HepG2 (cell line): Measurements from ENCODE around the gene ZNF19. TPM values are rescaled to one million over a fixed set of nuclear protein-coding genes. Genes with fewer than 3 reads are reported as not detected.

Experiments
- ATF1 ChIP-seq: IDR thresholded peaks from 2 replicates; pipeline ENCODE4 v1.6.1; 2016; ENCODE audit warnings: mild to moderate bottlenecking, control low read depth
- FOXM1 ChIP-seq: sonication (generic); formaldehyde crosslinking; IDR thresholded peaks from 2 replicates; pipeline ENCODE4 v1.5.0; 2020; ENCODE audit warnings: missing genetic modification reagents
- KLF6 ChIP-seq: IDR thresholded peaks from 2 replicates; pipeline ENCODE4 v1.8.0; 2016; ENCODE audit warnings: missing biosample characterization, missing genetic modification reagents
- MTA3 ChIP-seq: sonication (generic); formaldehyde crosslinking; IDR thresholded peaks from 2 replicates; pipeline ENCODE4 v1.4.0; 2020; ENCODE audit warnings: missing genetic modification reagents
- NCOR1 ChIP-seq: fragments of 200-600 bp; sonication (generic); IDR thresholded peaks from 2 replicates; pipeline ENCODE4 v1.7.0; 2017; ENCODE audit warnings: antibody characterized with exemption, low read length, borderline replicate concordance
- SOX13 ChIP-seq, 3 experiments: fragments of 450-650 bp in 1 of 3; sonication (generic) in 1 of 3; formaldehyde crosslinking in 1 of 3; IDR thresholded peaks in 2 of 3; conservative IDR thresholded peaks in 1 of 3; 2 replicates each; pipeline versions ENCODE4 v1.5.0 to v1.6.1; 2016 to 2020; ENCODE audit warnings: antibody characterized with exemption in 1 of 3, mild to moderate bottlenecking in 1 of 3, missing compliant biosample characterization in 1 of 3, missing genetic modification reagents in 1 of 3, moderate library complexity in 1 of 3
- SPEN ChIP-seq: sonication (generic); formaldehyde crosslinking; IDR thresholded peaks from 2 replicates; pipeline ENCODE4 v1.5.1; 2020; ENCODE audit warnings: low read depth, mild to moderate bottlenecking, missing genetic modification reagents
- ZBTB42 ChIP-seq: sonication (generic); formaldehyde crosslinking; IDR thresholded peaks from 2 replicates; pipeline ENCODE4 v1.5.0; 2020; ENCODE audit warnings: mild to moderate bottlenecking, missing genetic modification reagents
- ZFP1 ChIP-seq: IDR thresholded peaks from 2 replicates; pipeline ENCODE4 v1.6.1; 2016
- ZMYM2 ChIP-seq: sonication (generic); formaldehyde crosslinking; IDR thresholded peaks from 2 replicates; pipeline ENCODE4 v1.8.0; 2022; ENCODE audit warnings: mild to moderate bottlenecking, missing genetic modification reagents
- ZNF550 ChIP-seq: sonication (generic); formaldehyde crosslinking; IDR thresholded peaks from 2 replicates; pipeline ENCODE4 v1.4.0; 2020; ENCODE audit warnings: mild to moderate bottlenecking, missing genetic modification reagents, borderline replicate concordance
- ZNF619 ChIP-seq: sonication (generic); formaldehyde crosslinking; IDR thresholded peaks from 2 replicates; pipeline ENCODE4 v1.4.0; 2020; ENCODE audit warnings: mild to moderate bottlenecking, missing genetic modification reagents
- ZNF761 ChIP-seq: sonication (generic); formaldehyde crosslinking; conservative IDR thresholded peaks from 2 replicates; pipeline ENCODE4 v1.4.0; 2020; ENCODE audit warnings: mild to moderate bottlenecking, missing genetic modification reagents
- ZSCAN21 ChIP-seq: sonication (generic); formaldehyde crosslinking; IDR thresholded peaks from 2 replicates; pipeline ENCODE4 v1.8.0; 2022; ENCODE audit warnings: mild to moderate bottlenecking, missing genetic modification reagents, moderate library complexity, borderline replicate concordance
- polyA plus RNA-seq, 8 experiments: library from polyadenylated mRNA; depleted of rRNA in 3 of 8; stranded (reverse) in 7 of 8; unstranded in 1 of 8; fragments of >200 nt; fragmentation: Illumina TruSeq in 4 of 8; extraction: Trizol in 4 of 8; gene quantifications; 2 replicates each; pipeline versions ENCODE4 v1.2.1 to v1.2.3, GENCODE V29; 2011 to 2016; ENCODE audit warnings: low read depth in 4 of 8, missing spikeins in 1 of 8, mixed read lengths in 1 of 8; ENCODE audit not compliant: insufficient read depth in 1 of 8
- total RNA-seq, 5 experiments: library from RNA; depleted of rRNA; stranded (reverse); fragments of >200 nt; fragmentation: Illumina TruSeq; extraction: Trizol; gene quantifications; 2 replicates each; pipeline ENCODE4 v1.2.3, GENCODE V29; 2016; ENCODE audit warnings: low read depth in 1 of 5
- TF ChIP-seq, protein P1 (sequence below): sonication (generic); formaldehyde crosslinking; IDR thresholded peaks from 2 replicates; pipeline ENCODE4 v1.4.0; 2020; ENCODE audit warnings: mild to moderate bottlenecking, missing genetic modification reagents
- TF ChIP-seq, protein P2 (sequence below): sonication (generic); formaldehyde crosslinking; IDR thresholded peaks from 2 replicates; pipeline ENCODE4 v1.5.0; 2020; ENCODE audit warnings: mild to moderate bottlenecking, missing genetic modification reagents, borderline replicate concordance
- TF ChIP-seq, protein P3 (sequence below), 2 experiments: sonication (generic) in 1 of 2; formaldehyde crosslinking in 1 of 2; IDR thresholded peaks; 2 replicates each; pipeline versions ENCODE4 v1.4.0 to v1.6.1; 2018 to 2020; ENCODE audit warnings: missing genetic modification reagents in 2 of 2, borderline replicate concordance in 1 of 2, low read depth in 1 of 2, mild to moderate bottlenecking in 1 of 2, missing biosample characterization in 1 of 2
- TF ChIP-seq, protein P4 (sequence below): sonication (generic); formaldehyde crosslinking; conservative IDR thresholded peaks from 2 replicates; pipeline ENCODE4 v1.4.0; 2020; ENCODE audit warnings: missing genetic modification reagents

ZNF19 gene
- total and polyA plus RNA-seq, 2 of the 13 experiments (the other 11 are each of a cell fraction or from before 2014, with no cell fraction given): 3.2 to 5.8 TPM

DNA sequence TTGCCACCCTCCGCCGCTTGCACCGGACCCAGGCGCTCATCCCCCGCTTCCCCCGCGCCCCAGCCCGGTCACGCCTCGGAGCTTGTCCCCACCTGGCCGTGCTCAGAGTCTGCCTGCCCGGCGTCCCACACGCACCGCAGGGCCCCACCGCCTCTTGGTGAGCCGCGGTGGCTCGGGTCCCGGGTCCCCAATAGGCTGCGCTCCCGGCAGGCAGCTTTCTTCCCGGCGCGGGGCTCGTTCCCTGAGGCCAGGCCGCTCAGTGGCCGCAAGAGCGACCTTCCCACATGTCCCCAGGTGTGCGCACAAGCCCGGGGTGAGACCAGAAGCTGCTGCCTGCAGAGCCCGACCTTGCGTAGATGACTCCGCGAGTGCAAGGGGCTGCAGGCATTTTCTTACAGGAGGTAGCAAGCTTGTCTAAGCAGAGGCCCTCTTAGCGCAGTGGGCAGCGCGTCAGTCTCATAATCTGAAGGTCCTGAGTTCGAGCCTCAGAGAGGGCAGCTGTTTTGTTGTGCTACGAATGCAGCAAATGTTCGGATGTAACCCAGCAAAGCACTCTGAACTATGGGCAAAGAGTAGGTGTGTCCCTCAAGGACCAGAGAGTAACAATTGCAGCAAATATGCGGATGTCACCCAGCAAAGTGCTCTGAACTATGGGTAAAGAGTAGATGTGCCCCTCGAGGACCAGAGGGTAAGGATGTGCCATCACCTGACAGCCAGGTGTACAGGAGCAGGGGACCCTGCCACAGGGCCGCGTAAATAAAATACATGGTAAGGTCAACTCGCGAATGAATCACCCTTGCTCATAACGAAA, 62.9 kb downstream of the ZNF19 start (continued):
- TF ChIP-seq, protein P1, sequence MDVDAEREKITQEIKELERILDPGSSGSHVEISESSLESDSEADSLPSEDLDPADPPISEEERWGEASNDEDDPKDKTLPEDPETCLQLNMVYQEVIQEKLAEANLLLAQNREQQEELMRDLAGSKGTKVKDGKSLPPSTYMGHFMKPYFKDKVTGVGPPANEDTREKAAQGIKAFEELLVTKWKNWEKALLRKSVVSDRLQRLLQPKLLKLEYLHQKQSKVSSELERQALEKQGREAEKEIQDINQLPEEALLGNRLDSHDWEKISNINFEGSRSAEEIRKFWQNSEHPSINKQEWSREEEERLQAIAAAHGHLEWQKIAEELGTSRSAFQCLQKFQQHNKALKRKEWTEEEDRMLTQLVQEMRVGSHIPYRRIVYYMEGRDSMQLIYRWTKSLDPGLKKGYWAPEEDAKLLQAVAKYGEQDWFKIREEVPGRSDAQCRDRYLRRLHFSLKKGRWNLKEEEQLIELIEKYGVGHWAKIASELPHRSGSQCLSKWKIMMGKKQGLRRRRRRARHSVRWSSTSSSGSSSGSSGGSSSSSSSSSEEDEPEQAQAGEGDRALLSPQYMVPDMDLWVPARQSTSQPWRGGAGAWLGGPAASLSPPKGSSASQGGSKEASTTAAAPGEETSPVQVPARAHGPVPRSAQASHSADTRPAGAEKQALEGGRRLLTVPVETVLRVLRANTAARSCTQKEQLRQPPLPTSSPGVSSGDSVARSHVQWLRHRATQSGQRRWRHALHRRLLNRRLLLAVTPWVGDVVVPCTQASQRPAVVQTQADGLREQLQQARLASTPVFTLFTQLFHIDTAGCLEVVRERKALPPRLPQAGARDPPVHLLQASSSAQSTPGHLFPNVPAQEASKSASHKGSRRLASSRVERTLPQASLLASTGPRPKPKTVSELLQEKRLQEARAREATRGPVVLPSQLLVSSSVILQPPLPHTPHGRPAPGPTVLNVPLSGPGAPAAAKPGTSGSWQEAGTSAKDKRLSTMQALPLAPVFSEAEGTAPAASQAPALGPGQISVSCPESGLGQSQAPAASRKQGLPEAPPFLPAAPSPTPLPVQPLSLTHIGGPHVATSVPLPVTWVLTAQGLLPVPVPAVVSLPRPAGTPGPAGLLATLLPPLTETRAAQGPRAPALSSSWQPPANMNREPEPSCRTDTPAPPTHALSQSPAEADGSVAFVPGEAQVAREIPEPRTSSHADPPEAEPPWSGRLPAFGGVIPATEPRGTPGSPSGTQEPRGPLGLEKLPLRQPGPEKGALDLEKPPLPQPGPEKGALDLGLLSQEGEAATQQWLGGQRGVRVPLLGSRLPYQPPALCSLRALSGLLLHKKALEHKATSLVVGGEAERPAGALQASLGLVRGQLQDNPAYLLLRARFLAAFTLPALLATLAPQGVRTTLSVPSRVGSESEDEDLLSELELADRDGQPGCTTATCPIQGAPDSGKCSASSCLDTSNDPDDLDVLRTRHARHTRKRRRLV (CRISPR knock-in tag): no peak
- TF ChIP-seq, protein P2, sequence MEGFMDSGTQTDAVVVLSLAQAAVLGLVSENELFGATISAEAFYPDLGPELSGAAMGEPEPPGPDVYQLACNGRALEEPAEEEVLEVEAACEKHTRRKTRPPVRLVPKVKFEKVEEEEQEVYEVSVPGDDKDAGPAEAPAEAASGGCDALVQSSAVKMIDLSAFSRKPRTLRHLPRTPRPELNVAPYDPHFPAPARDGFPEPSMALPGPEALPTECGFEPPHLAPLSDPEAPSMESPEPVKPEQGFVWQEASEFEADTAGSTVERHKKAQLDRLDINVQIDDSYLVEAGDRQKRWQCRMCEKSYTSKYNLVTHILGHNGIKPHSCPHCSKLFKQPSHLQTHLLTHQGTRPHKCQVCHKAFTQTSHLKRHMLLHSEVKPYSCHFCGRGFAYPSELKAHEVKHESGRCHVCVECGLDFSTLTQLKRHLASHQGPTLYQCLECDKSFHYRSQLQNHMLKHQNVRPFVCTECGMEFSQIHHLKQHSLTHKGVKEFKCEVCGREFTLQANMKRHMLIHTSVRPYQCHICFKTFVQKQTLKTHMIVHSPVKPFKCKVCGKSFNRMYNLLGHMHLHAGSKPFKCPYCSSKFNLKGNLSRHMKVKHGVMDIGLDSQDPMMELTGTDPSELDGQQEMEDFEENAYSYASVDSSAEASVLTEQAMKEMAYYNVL (CRISPR knock-in tag): peak; percentile 78; the same call in 1 of the 2 replicates
- TF ChIP-seq, protein P3, sequence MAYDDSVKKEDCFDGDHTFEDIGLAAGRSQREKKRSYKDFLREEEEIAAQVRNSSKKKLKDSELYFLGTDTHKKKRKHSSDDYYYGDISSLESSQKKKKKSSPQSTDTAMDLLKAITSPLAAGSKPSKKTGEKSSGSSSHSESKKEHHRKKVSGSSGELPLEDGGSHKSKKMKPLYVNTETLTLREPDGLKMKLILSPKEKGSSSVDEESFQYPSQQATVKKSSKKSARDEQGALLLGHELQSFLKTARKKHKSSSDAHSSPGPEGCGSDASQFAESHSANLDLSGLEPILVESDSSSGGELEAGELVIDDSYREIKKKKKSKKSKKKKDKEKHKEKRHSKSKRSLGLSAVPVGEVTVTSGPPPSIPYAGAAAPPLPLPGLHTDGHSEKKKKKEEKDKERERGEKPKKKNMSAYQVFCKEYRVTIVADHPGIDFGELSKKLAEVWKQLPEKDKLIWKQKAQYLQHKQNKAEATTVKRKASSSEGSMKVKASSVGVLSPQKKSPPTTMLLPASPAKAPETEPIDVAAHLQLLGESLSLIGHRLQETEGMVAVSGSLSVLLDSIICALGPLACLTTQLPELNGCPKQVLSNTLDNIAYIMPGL (CRISPR knock-in tag; IDR thresholded peaks at IDR 0.05; ENCODE audit: borderline replicate concordance in 1 of 2, low read depth in 1 of 2): peak; percentile 100
- TF ChIP-seq ZNF761: peak; percentile 98
- TF ChIP-seq KLF6 (CRISPR knock-in tag): peak; percentile 96
- TF ChIP-seq ZNF550 (CRISPR knock-in tag): 0 out of 2 replicates have a peak, but pooled peaks have one; percentile 47
- peak; percentile 49; the same call in 1 of the 2 replicates for TF ChIP-seq SPEN (CRISPR knock-in tag)
- peak; percentile 94 for TF ChIP-seq ZMYM2
- TF ChIP-seq SOX13 (IDR thresholded peaks at IDR 0.05): peak; percentile 77
- peak in 1 of 2 experiments; percentile 94; a peak in 2 of 4 replicates for TF ChIP-seq SOX13 (CRISPR knock-in tag; conservative IDR thresholded peaks at IDR 0.05 in 1 of 2, IDR thresholded peaks at IDR 0.05 in 1 of 2)
- TF ChIP-seq MTA3 (CRISPR knock-in tag): no peak
- TF ChIP-seq ZNF619 (CRISPR knock-in tag): peak; percentile 96
- 0 out of 2 replicates have a peak, but pooled peaks have one; percentile 58 for TF ChIP-seq ATF1 (CRISPR knock-in tag)
- TF ChIP-seq ZSCAN21 (CRISPR knock-in tag): peak; percentile 99
- TF ChIP-seq NCOR1: peak; percentile 87
- 0 out of 2 replicates have a peak, but pooled peaks have one; percentile 10 for TF ChIP-seq FOXM1 (CRISPR knock-in tag)
- TF ChIP-seq, protein P4, sequence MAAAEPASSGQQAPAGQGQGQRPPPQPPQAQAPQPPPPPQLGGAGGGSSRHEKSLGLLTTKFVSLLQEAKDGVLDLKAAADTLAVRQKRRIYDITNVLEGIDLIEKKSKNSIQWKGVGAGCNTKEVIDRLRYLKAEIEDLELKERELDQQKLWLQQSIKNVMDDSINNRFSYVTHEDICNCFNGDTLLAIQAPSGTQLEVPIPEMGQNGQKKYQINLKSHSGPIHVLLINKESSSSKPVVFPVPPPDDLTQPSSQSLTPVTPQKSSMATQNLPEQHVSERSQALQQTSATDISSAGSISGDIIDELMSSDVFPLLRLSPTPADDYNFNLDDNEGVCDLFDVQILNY (CRISPR knock-in tag): no peak; the same call in 1 of the 2 replicates
- peak; percentile 88 for TF ChIP-seq ZBTB42 (CRISPR knock-in tag)
- peak; percentile 98 for TF ChIP-seq ZFP1 (CRISPR knock-in tag)
